ENCODE measurements around the gene PGP. TPM values are rescaled to one million over a fixed set of nuclear protein-coding genes. Genes with fewer than 3 reads are reported as not detected.

Gene PGP
- total RNA-seq, 1 experiment from 2014 or later, result 48.7 TPM

DNA sequence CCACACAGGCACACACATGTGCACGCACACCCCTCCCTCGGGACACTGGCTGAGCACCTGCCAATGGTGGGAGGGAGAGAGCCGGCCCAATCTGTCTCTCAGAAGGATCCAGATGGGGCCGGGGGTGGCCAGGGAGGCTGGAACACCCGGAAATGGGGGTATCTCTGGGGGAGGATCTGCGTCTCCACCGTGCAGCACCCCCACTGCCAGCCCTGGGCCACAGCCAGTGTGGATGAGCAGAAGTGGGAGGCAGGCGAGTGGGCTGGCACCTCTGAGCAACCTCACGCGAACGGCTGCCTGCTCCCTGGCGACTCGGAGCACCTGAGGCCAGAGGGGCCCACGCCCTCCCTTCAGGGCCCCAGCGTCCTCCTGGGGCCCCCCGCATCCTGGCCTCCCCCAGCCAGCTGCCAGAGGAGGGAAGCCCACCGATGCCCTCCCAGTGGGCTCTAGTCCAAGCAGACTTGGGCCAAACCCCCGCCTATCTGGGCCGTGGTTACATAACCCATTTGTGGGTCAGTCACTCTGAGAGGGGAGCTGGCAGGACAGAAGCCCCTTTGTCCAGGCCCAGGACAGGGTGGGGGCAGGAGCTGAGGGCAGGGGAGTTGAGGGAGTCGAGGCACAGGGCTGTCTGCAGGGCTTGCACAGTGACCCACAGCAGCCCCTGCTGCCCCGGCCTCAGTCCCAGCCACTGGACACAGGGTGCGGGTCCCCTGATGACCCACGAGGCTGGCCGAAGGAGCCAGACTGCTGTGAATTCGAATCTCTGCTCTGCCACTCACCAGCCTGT lies 23.8 kb downstream of the PGP start:
- Histone ChIP-seq H3K4me1 (ENCODE audit: control insufficient read depth, insufficient read depth, low read length) (peaks cover 5% of the 10 kb centered on the region), H3K27me3 (ENCODE audit: control insufficient read depth, insufficient read depth, low read length) (no peaks in the 10 kb centered on the region), H3K9me3 (ENCODE audit: control insufficient read depth, insufficient read depth, low read depth, low read length) (no peaks in the 10 kb centered on the region), H3K36me3 (ENCODE audit: control insufficient read depth, insufficient read depth, low read length) (no peaks in the 10 kb centered on the region), H3K4me3 (ENCODE audit: low read depth in 2 of 2, low read length in 2 of 2) (no peak overlapping the region), H3K27ac (ENCODE audit: low read length) (no peak overlapping the region)
- ChIA-PET POLR2A (interaction anchor here (0.6 kb wide), 1 partner anchor 12 kb away, joined by 5 read pairs; no protein-coding TSS in a partner anchor), CTCF (no interaction called here)
- DNase-seq (ENCODE audit: low read depth, low spot score) (no peak), ATAC-seq (no peak)
- intact Hi-C loops (cut with micrococcal nuclease; ENCODE audit: unreplicated experiment) (no loop called here), in situ Hi-C loops (cut with HindIII; ENCODE audit: low pct_unique_long_range_greater_than_20kb, low sequenced_read_pairs) (no loop called here)
- TF ChIP-seq, protein P1, sequence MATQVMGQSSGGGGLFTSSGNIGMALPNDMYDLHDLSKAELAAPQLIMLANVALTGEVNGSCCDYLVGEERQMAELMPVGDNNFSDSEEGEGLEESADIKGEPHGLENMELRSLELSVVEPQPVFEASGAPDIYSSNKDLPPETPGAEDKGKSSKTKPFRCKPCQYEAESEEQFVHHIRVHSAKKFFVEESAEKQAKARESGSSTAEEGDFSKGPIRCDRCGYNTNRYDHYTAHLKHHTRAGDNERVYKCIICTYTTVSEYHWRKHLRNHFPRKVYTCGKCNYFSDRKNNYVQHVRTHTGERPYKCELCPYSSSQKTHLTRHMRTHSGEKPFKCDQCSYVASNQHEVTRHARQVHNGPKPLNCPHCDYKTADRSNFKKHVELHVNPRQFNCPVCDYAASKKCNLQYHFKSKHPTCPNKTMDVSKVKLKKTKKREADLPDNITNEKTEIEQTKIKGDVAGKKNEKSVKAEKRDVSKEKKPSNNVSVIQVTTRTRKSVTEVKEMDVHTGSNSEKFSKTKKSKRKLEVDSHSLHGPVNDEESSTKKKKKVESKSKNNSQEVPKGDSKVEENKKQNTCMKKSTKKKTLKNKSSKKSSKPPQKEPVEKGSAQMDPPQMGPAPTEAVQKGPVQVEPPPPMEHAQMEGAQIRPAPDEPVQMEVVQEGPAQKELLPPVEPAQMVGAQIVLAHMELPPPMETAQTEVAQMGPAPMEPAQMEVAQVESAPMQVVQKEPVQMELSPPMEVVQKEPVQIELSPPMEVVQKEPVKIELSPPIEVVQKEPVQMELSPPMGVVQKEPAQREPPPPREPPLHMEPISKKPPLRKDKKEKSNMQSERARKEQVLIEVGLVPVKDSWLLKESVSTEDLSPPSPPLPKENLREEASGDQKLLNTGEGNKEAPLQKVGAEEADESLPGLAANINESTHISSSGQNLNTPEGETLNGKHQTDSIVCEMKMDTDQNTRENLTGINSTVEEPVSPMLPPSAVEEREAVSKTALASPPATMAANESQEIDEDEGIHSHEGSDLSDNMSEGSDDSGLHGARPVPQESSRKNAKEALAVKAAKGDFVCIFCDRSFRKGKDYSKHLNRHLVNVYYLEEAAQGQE (IDR thresholded peaks at IDR 0.05; ENCODE audit: insufficient read depth in 1 of 2, low read depth in 2 of 2, low read length in 1 of 2), result no peak
- TF ChIP-seq, protein P2, sequence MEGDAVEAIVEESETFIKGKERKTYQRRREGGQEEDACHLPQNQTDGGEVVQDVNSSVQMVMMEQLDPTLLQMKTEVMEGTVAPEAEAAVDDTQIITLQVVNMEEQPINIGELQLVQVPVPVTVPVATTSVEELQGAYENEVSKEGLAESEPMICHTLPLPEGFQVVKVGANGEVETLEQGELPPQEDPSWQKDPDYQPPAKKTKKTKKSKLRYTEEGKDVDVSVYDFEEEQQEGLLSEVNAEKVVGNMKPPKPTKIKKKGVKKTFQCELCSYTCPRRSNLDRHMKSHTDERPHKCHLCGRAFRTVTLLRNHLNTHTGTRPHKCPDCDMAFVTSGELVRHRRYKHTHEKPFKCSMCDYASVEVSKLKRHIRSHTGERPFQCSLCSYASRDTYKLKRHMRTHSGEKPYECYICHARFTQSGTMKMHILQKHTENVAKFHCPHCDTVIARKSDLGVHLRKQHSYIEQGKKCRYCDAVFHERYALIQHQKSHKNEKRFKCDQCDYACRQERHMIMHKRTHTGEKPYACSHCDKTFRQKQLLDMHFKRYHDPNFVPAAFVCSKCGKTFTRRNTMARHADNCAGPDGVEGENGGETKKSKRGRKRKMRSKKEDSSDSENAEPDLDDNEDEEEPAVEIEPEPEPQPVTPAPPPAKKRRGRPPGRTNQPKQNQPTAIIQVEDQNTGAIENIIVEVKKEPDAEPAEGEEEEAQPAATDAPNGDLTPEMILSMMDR (IDR thresholded peaks at IDR 0.05), result no peak
- TF ChIP-seq TCF7L2 (IDR thresholded peaks at IDR 0.05; ENCODE audit: low read depth, low read length), result no peak
- no peak for TF ChIP-seq POLR2AphosphoS5 (IDR thresholded peaks at IDR 0.05; ENCODE audit: low read depth, low read length)
- no peak for TF ChIP-seq SIN3A (IDR thresholded peaks at IDR 0.05; ENCODE audit: borderline replicate concordance, insufficient read depth, low read depth, low read length)
- BruUV-seq (replicated peaks), result no TSS peak

DNA sequence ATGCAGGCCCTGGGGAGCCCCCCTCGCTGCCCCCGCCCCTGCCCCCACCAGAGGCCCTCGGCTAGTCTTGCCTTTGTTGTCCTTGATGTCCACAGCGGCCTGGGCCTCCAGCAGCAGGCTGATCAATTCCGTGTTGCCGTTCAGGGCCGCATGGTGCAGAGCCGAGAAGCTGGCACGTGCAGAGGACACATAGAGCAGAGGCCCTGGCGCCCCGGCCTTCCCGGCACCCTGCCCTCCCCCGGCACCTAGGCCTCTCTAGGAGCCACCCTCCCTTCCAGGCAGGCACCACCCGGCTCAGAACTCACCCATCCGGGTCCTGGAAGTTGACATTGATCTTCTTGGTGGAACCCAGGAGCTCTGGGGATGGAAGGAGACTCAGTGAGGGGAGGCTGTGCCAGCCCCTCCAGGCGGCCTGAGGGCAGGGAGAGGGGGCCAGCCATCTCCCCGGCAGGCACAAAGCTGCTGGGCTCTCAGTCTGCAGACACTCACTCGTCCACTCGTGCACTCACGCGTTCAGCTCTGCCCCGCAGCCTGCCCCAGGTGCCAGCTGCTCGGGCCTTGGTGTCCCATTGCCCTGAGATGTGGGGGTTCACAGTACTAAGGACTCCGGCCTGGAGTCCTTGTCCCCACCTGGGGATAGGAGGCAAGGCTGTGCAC lies 24.5 kb downstream of the PGP start:
- intact Hi-C loops (cut with micrococcal nuclease; ENCODE audit: unreplicated experiment) (no loop called here), in situ Hi-C loops (cut with HindIII; ENCODE audit: low pct_unique_long_range_greater_than_20kb, low sequenced_read_pairs) (no loop called here)
- no peaks in the 10 kb centered on the region for H3K36me3 ChIP-seq (ENCODE audit: control insufficient read depth, insufficient read depth, low read length)
- no peak for DNase-seq (ENCODE audit: low read depth, low spot score)
- no peak overlapping the region for H3K4me3 ChIP-seq (ENCODE audit: low read depth in 2 of 2, low read length in 2 of 2)
- H3K4me1 ChIP-seq (ENCODE audit: control insufficient read depth, insufficient read depth, low read length), result peaks cover 5% of the 10 kb centered on the region; the same call in 1 of the 2 replicates
- ChIA-PET POLR2A (no interaction called here), CTCF (no interaction called here)
- no peak for ATAC-seq
- H3K27me3 ChIP-seq (ENCODE audit: control insufficient read depth, insufficient read depth, low read length), result no peaks in the 10 kb centered on the region
- no peak overlapping the region for H3K27ac ChIP-seq (ENCODE audit: low read length)
- TF ChIP-seq, protein P2 (IDR thresholded peaks at IDR 0.05), result no peak
- TF ChIP-seq, protein P1 (IDR thresholded peaks at IDR 0.05; ENCODE audit: insufficient read depth in 1 of 2, low read depth in 2 of 2, low read length in 1 of 2), result no peak
- TF ChIP-seq POLR2AphosphoS5 (IDR thresholded peaks at IDR 0.05; ENCODE audit: low read depth, low read length) (no peak), SIN3A (IDR thresholded peaks at IDR 0.05; ENCODE audit: borderline replicate concordance, insufficient read depth, low read depth, low read length) (no peak), TCF7L2 (IDR thresholded peaks at IDR 0.05; ENCODE audit: low read depth, low read length) (no peak)
- H3K9me3 ChIP-seq (ENCODE audit: control insufficient read depth, insufficient read depth, low read depth, low read length), result no peaks in the 10 kb centered on the region
- BruUV-seq (replicated peaks), result no TSS peak
